Ovary (tissue), 9 donors: ENCODE measurements around the gene TMCO4. TPM values are rescaled to one million over a fixed set of nuclear protein-coding genes. Genes with fewer than 3 reads are reported as not detected.

Experiments
- DNase-seq, 5 donors: peaks; one replicate each; pipeline ENCODE4 v3.0.0-alpha.2; 2019 to 2020
- H3K27ac ChIP-seq, 2 donors: fragments of 200-600 bp; one replicate each; pipeline versions ENCODE4 v1.5.1 to v1.8.0; 2019 to 2022
- H3K27me3 ChIP-seq: fragments of 200-600 bp; one replicate; pipeline ENCODE4 v1.8.0; 2022
- H3K36me3 ChIP-seq: fragments of 200-600 bp; sonication (generic); one replicate; pipeline ENCODE4 v1.5.1; 2019
- H3K4me1 ChIP-seq: one replicate; pipeline ENCODE4 v1.8.1; 2013; ENCODE audit warnings: mild to moderate bottlenecking, moderate library complexity; ENCODE audit not compliant: insufficient read depth
- H3K4me3 ChIP-seq: fragments of 200-600 bp; sonication (generic); one replicate; pipeline ENCODE4 v1.5.1; 2017
- H3K9me3 ChIP-seq, 2 donors: fragments of 200-600 bp in 1 of 2; sonication (generic) in 1 of 2; one replicate each; pipeline versions ENCODE4 v1.5.1 to v1.8.1; 2013 to 2019; ENCODE audit warnings: mild to moderate bottlenecking in 1 of 2, moderate library complexity in 1 of 2
- CTCF ChIP-seq, 3 donors: fragments of 450-650 bp in 2 of 3; fragments of 200-600 bp in 1 of 3; IDR thresholded peaks; one replicate each; pipeline versions ENCODE4 v1.5.1 to v1.8.0; 2016 to 2022; ENCODE audit warnings: antibody characterized with exemption in 3 of 3, mild to moderate bottlenecking in 1 of 3
- EP300 ChIP-seq: sonication (generic); formaldehyde crosslinking; IDR thresholded peaks from one replicate; pipeline ENCODE4 v1.6.1; 2017; ENCODE audit warnings: antibody characterized with exemption
- POLR2A ChIP-seq: fragments of 450-650 bp; IDR thresholded peaks from one replicate; pipeline ENCODE4 v1.6.1; 2017; ENCODE audit warnings: antibody characterized with exemption, mild to moderate bottlenecking, moderate library complexity
- WGBS, 3 donors: extraction: QIAGEN DNeasy Blood & Tissue Kit in 1 of 3; methylation state at CpG; one replicate each; pipeline versions ENCODE4 v1.1.5 to v1.1.7; 2013 to 2017; 5-methylcytosine and 5-hydroxymethylcytosine counted together
- intact Hi-C, 4 donors: fragments of 100-400 bp; cut with DNase I; formaldehyde crosslinking; loops; one replicate each; pipeline versions ENCODE4 v1.11.0 to v1.15.1; 2022 to 2023
- polyA plus RNA-seq, 2 donors: library from polyadenylated mRNA; stranded (reverse); fragments of 200-250 nt in 1 of 2; fragments of 350-450 nt in 1 of 2; fragmentation: Illumina TruSeq in 1 of 2; extraction: RNeasy Lipid Tissue Mini Kit (QIAGEN cat#74804) in 1 of 2; gene quantifications; one replicate each; pipeline ENCODE4 v1.2.3, GENCODE V29; 2013 to 2014
- total RNA-seq, 7 donors: library from RNA; depleted of rRNA in 2 of 7; stranded (reverse); fragments of >200 nt in 2 of 7; fragmentation: NEBNext Ultra II Directional in 3 of 7; extraction: Animal tissue kit (Norgen Biotek cat#: 25700) in 3 of 7; gene quantifications; one replicate each; pipeline versions ENCODE4 v1.1.0 to v1.2.4, GENCODE V29; 2016 to 2023
- donor health status: DM: no; HTN: no; CAD: no; lungs with moderate emphysema.
- donor health status: DM: no; HTN: no; CAD: no.
- donor health status: Bipolar disorder and iron deficiency.
- donor health status: DM: yes; HTN: yes; CAD: no.
- donor health status: DM: no; HTN: no; CAD: no.
- donor health status: DM: yes; HTN: yes; CAD: no.

TMCO4 gene
- total and polyA plus RNA-seq, 9 donors = 14.2 to 26.0 (median 21.4) TPM

GRCh38 chr1:19749685-19750084, 50.0 kb downstream of the TMCO4 start:
- Histone ChIP-seq H3K27me3 (no peaks in the 10 kb centered on the region), H3K36me3 (no peaks in the 10 kb centered on the region), H3K9me3 (no peaks in the 10 kb centered on the region), H3K4me1 (no peaks in the 10 kb centered on the region), H3K4me3 (no peak overlapping the region), H3K27ac (no peak overlapping the region)
- DNase-seq = no peak
- 97 to 100% (median 98%) methylated on average over 1 of the region's 1 CpG for WGBS, 3 donors
- TF ChIP-seq EP300 = no peak
- no peak for TF ChIP-seq POLR2A
- no peak for TF ChIP-seq CTCF (IDR thresholded peaks at IDR 0.05)
- intact Hi-C loops = no loop called here

DNA sequence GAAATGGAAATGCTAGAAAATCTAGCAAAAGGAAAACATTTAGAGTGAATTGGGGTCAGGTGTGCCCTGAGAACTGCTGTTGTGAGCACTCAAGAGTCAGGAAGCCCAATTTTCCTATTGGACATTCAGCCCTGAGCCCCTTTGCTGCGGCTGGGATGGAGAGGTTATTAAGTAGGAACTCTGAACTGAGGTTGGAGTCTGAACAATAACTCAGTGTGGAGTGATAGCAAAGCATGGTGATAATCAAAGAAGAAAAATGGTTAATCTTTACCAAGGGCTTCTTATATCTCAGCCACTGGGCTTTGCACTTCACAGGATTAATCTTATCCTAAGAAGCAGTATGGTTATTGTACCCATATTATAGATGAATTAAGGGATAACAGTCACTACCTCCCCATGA, 52.0 kb downstream of the TMCO4 start:
- Histone ChIP-seq H3K4me3 (no peak overlapping the region), H3K4me1 (no peaks in the 10 kb centered on the region), H3K27me3 (no peaks in the 10 kb centered on the region), H3K36me3 (no peaks in the 10 kb centered on the region), H3K9me3 (no peaks in the 10 kb centered on the region), H3K27ac (no peak overlapping the region)
- TF ChIP-seq CTCF (IDR thresholded peaks at IDR 0.05) (no peak), EP300 (no peak), POLR2A (no peak)
- intact Hi-C loops = no loop called here
- no peak for DNase-seq
- WGBS, 3 donors = 79 to 90% (median 82%) methylated on average over 1 of the region's 1 CpG

GRCh38 chr1:19744886-19745285, 54.8 kb downstream of the TMCO4 start:
- H3K9me3 ChIP-seq = no peaks in the 10 kb centered on the region
- no peak overlapping the region for H3K27ac ChIP-seq
- 93 to 98% (median 98%) methylated on average over 1 of the region's 1 CpG for WGBS, 3 donors
- no peaks in the 10 kb centered on the region for H3K27me3 ChIP-seq
- TF ChIP-seq EP300 (no peak), CTCF (IDR thresholded peaks at IDR 0.05) (no peak), POLR2A (no peak)
- no peak for DNase-seq
- H3K4me1 ChIP-seq = no peaks in the 10 kb centered on the region
- no peak overlapping the region for H3K4me3 ChIP-seq
- intact Hi-C loops = no loop called here
- H3K36me3 ChIP-seq = no peaks in the 10 kb centered on the region

DNA sequence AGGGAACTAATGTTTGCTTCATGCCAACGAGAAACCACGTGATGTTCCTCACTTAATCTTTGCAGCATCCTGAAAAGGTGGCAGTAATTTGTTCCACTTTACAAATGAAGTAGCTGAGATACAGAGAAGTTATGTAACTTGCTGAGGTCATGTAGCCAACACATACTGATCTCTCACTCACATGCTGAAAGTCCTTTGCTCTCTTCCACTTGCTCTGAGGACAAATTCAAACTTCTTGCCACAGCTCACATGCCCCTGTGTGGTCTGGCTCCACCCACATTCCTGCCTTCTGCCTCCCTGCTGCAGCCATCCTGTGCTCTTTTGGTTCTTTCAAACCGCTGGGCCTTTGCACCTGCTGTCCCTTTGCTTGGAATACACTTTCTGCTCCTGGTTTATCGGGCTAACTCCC, 55.4 kb downstream of the TMCO4 start:
- H3K36me3 ChIP-seq = no peaks in the 10 kb centered on the region

More for the DNA sequence above, 55.4 kb downstream of the TMCO4 start:
- 82 to 90% (median 89%) methylated on average over 4 of the region's 4 CpGs for WGBS, 3 donors
- H3K27me3 ChIP-seq = no peaks in the 10 kb centered on the region
- no peaks in the 10 kb centered on the region for H3K9me3 ChIP-seq
- H3K27ac ChIP-seq = no peak overlapping the region
- no peak overlapping the region for H3K4me3 ChIP-seq
- no peaks in the 10 kb centered on the region for H3K4me1 ChIP-seq
- no peak for DNase-seq
- TF ChIP-seq EP300 (no peak), POLR2A (no peak), CTCF (IDR thresholded peaks at IDR 0.05) (no peak)
- intact Hi-C loops = no loop called here
